Endometrial microvascular endothelial cells (primary cell): ENCODE results near the gene SPINT2. TPM values are rescaled to one million over a fixed set of nuclear protein-coding genes. Genes with fewer than 3 reads are reported as not detected.

Source experiments
- in situ Hi-C: cut with HindIII; loops from 2 replicates; pipeline ENCODE4 v1.10.0; 2017; ENCODE audit warnings: low sequenced_read_pairs, low pct_unique_long_range_greater_than_20kb; ENCODE audit errors: inconsistent ontology term
- total RNA-seq: library from RNA; depleted of rRNA; stranded (reverse); fragments of >200 nt; gene quantifications from one replicate; pipeline ENCODE4 v1.2.3, GENCODE V29; 2015; ENCODE audit errors: inconsistent ontology term

The SPINT2 gene
- total RNA-seq, 1 donor from 2014 or later = not detected

- in situ Hi-C loops = loop anchor here (5.0 kb wide), 1 partner anchor 52 kb away; the partner anchor contains the start of genes KCNK6 and YIF1B
Measured at GRCh38 chr19:38265213-38265861, 964 bp downstream of the SPINT2 start.

DNA sequence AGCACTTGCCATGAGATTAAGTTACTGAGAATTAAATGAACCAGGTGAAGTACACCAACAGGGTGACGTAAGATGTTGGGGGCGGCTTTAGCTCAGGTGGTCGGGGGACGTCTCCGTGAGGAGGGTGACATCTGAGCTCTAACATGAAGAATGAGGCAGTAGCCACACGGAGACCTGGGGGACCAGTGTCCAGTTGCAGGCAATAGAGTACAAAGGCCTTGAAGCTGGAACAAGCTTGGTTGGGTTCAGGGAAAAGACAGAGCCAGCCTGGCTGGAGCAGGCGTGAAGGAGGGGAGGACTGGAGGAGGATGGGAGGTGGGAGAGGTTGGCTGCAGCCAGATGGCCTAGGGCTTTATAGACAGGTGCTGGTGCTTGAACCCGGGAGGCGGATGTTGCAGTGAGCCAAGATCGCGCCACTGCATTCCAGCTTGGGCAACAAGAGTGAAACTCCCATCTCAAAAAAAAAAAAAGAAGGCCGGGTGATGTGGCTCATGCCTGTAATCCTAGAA lies 1.6 kb downstream of the SPINT2 start:
- in situ Hi-C loops = loop anchor here (5.0 kb wide), 1 partner anchor 51 kb away; the partner anchor contains the start of genes KCNK6 and YIF1B

DNA sequence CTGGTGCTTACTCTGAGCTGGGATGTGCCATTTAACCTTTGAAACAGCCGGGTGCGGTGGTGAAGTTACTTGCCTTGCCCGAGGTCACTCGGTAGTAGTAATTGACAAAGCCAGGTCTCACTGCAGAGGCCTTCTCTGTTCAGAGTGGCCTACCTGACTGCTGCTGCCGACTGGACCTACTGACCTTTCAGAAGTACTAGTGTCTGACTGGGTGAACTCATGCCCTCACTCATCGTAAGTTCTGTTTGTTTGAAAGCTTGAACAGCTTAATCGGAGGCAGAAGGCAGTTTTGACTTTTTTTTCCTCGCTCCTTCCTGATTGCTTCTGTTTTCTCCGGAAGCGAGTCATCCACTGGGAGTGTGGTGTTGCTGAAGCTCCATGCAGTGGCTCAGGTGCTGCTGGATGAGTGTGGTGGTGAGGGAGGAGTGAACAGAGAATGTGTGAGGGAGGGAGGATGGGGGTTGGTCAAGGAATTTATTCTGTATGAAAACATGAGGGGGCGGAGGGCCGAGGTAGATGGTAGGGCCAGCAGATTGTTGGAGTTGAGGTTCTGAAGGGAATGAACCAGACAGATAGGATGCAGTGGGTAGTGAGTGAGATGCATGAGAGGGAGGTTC lies 2.7 kb downstream of the SPINT2 start:
- in situ Hi-C loops = loop anchor here (5.0 kb wide), 1 partner anchor 50 kb away; the partner anchor contains the start of genes KCNK6 and YIF1B

DNA sequence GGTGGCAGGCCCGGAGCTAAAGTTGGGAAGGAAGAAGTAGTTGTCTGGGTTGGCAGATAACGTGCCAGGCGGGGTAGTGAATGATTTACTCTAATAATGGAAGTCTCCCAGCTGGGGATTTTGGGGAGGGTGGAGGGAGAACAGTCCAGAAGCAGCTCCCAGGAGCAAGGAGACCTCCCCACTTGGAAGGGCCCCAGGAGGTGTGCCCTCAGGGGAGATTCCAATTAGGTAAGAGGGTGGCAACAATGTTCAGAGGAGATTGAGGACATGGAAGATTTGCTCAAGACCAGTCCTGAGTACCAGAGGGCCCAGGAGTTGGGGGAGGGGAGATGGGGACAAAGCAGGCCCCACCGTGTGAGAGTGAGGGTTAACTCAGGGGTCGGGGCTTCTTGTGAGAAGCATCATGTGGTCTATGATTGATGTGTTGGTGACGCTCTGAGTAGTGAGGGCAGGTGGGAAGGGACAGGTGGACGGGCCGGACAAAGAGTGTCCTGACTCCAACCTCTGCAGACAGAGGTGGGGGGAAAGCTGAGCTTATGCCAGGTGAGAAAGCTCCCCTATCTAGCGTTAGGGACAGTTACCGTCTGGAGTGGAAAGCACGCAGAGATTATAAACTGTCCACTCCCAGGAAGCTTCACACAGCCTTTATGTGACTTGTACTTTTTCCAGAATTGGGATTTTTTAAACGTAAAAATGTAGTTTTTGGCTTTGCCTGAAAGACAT lies 3.5 kb downstream of the SPINT2 start:
- in situ Hi-C loops = loop anchor here (5.0 kb wide), 1 partner anchor 49 kb away; the partner anchor contains the start of genes KCNK6 and YIF1B

- in situ Hi-C loops = loop anchor here (5.0 kb wide), 1 partner anchor 49 kb away; the partner anchor contains the start of genes KCNK6 and YIF1B
Measured at GRCh38 chr19:38268539-38268938, 4.2 kb downstream of the SPINT2 start.

GRCh38 chr19:38270587-38271167 lies 6.3 kb downstream of the SPINT2 start:
- in situ Hi-C loops = no loop called here

GRCh38 chr19:38273499-38273898 lies 9.1 kb downstream of the SPINT2 start:
- in situ Hi-C loops = no loop called here

DNA sequence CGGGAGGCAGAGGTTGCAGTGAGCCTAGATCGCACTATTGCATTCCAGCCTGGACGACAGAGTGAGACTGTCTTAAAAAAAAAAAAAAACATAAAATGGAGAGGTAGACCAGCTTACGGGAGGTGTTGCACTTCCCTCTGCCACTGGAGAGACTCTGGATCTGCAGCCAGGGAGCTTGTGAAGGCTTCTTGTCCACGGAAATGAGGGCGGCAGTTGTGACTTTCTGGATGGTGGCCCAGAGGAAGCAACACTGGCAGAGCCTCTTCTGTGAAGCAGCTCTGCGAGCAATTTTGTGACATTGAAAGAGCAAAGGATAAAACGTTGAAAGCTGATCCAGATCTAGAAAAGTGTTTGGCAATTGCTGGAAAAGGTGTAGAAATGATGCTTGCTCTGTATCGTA lies 10.4 kb downstream of the SPINT2 start:
- in situ Hi-C loops = no loop called here

DNA sequence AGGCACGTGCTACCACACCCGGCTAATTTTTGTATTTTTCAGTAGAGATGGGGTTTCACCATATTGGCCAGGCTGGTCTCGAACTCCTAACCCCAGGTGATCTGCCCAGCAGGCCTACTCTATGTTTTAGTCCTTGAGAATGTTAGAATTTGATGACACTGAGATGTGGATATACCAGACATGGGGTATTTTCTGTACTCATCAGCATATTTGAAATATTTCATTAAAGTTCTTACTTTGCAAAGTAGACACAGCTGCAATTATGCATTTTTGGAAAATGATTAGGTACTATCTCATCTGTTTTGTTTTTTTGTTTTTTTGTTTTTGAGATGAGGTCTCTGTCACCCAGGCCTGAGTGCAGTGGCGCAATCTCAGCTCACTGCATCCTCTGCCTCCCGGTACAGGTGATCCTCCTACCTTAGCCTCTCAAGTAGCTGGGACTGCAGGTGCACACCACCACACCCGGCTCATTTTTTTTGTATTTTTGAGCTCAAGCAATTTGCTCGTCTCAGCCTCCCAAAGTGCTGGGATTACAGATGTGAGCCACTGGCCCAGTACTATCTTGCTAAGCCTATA lies 12.7 kb downstream of the SPINT2 start:
- in situ Hi-C loops = no loop called here

DNA sequence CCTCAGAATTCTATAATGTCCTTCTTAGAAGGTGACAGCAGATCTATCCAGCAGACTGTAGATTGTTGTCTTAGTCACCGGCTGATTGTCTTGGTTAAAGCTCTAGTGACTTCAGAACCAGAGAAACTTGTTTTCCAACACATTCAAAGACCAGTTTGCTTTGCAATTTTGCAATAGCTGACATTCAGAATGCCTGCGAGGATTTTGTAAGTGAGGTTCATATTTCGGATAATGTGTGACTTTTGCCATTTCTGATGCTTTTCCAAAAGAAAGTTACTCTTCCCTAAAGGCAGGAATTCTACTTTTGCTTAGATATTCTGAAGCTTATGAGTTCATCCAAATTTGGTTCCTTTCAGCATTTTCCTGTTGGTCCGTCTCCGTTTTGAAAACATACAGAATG lies 13.2 kb downstream of the SPINT2 start:
- in situ Hi-C loops = no loop called here

DNA sequence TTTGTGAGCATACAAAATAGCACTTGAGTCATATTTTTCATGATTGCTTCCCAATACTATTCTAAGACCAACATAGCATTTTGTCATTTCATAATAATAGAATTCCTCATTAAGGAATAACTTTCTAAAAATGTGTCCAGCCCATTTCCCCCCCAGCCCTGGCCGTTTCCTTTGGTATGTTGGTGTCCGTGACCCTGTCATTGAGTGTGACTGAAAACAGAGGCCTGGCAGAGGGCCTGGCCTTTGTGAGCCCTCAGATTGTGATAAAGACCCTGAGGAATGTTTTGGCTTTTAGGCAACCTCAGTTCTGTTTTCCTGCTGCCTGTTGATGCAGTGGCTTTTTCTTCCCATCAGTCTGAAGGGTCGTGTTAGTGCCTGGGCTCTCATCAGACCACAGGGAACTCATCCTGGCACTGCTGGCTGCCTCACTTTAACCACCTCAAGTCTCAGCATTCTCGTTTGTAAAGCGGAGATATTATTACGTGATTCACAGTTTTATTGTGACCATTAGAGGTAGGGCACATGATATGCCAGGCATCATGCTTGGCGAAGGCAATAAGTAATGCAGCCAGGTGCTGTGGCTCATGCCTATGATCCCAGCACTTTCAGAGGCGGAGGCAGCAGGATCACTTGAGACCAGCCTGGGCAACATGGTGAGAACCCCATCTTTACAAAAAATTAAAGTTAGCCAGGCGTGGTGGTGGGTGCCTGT lies 13.8 kb downstream of the SPINT2 start:
- in situ Hi-C loops = no loop called here

DNA sequence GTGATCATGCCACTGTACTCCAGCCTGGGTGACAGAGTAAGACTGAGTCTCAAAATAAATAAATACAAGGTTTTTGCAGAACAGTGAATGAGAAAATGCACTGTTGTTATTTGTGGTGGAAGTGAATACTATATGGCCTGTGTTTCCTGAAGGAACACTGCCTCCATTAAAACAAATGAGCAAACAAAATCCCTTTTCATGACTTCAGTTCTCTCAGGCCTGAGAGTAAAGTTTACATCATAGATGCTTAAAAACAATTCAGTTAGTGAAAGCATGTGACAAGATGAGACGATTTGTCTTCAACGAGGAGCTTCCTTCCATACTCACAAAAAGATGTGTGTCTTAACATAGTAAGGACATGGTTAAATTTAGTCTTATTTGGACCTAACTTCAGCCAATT lies 14.4 kb downstream of the SPINT2 start:
- in situ Hi-C loops = no loop called here

DNA sequence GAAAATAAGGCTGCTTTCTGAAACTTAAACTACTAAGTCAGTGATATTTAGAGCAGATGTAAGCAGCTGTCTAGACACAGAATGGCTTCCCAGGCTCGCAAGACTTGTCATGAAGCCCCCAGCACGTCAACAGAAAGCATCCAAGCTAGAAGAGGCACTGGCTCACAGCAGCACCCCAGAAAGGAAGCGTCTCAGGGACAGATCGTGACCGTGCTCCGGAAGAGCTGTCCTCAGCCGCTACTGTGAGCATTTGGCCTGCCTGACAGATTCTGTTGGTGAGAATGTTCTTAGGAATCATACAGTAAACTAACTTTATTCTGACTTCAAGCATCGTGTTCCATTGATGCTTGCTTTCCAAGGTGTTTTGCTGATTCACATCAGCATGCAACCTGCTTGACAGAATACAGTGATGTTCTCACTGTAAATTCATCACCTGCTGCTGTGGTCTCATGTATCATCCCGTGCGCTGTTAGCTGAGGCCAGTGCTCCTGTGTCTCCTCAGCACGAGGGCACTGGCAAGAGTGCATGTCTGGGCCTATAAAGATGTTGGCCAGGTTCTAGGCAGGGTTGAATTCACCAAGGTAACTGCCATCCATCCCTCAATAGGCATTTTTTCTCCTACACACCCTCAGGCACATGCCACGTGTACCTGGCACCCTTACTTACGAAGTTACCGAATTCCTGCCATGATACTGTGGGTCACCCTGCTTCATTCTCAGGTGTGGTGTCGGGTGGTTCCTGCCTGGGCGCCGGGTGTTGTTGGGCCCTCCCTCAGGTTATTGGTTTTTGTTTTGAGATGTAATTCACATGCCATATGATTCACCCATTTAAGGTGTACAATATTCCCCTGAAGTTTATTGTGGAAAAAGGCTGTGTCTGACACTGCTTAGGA lies 15.9 kb downstream of the SPINT2 start:
- in situ Hi-C loops = no loop called here

DNA sequence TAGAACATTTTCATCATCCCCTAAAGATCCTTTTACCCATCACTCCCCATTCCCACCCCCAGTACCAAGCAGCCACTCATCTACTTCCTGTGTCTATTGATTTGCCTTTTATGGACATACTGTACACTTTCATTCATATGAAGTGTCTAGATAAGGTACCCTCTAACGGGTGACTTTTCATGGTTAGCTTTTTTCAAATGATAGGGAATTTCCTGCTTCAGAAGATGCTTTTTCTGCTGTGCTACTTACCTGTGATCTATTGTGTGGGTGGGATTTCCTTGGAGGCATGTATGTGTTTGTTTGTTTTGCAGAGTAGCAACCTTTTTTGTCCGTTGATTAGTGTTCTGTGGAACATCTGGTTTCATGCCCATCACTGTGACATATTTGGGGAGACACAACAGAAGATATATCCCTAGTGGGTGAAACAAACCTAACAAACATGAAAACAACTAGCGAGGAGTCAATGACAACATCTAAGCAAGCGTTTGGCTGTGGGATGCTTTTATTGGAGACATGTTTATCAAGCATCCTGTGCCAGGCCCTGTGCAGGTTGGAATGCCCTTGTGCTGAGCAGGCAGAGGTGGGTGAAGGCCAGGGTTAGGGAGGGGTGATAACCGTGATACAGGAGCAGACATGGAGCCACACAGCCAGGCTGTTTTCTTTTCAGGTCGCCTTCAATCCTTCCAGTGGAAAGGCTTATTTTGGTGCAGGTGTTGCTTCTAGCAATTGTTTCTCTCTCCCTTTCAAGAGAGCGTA lies 17.6 kb downstream of the SPINT2 start:
- in situ Hi-C loops = no loop called here

DNA sequence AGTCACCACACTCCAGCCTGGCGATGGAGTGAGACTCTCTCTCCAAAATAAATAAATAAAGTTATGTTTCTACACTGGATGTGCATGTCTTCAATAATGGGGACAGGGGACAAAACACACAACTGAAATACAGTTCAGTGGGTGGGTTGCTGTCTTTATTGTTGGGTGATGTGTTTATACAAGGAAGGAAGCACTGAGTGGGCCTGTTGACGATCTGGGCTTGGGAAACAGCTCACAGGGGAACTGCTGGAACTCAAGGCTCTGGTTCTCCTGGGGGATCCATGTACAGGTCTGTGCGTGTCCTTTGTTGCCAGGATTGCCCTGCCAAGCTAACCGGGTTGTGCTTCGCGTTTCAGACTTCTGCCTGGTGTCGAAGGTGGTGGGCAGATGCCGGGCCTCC lies 18.9 kb downstream of the SPINT2 start:
- in situ Hi-C loops = no loop called here

DNA sequence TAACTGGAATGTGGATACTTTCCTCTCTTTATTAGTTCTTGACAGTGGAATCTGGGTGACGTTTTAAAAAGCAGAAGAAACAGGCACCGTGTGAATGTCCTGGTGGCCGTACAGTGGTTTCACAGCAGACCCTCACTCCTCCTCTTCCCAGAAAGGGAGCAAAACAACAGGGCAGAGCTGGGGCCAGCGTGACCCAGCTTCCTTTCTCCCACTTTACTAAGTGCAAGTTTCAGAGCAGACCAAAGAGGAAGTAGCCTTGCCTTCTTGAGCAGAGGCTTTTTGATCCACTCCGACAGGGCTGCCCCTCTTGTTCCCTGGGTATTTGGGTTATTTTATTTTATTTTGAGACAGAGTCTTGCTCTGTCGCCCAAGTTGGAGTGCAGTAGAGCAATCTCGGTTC lies 20.0 kb downstream of the SPINT2 start:
- in situ Hi-C loops = no loop called here

DNA sequence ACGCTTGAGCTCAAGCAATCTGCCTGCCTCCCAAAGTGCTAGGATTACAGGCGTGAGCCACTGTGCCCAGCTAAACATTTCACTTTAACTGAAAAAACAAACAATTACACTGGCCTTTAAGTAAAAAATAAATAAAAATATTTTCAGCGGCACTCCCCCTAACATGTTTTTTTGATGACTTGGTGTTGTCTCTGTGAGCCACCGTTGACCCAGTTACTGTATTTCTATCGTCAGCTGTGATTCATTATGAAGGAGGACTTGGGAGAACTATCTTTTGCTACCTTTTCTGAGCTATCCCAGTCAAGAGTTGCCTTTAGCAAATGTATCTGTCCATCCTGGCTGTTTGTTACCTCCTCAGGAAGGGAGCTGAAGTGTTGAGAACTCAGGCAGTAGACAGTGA lies 21.2 kb downstream of the SPINT2 start:
- in situ Hi-C loops = no loop called here
